ENCODE data around the gene DGLUCY.

The DGLUCY gene

DNA sequence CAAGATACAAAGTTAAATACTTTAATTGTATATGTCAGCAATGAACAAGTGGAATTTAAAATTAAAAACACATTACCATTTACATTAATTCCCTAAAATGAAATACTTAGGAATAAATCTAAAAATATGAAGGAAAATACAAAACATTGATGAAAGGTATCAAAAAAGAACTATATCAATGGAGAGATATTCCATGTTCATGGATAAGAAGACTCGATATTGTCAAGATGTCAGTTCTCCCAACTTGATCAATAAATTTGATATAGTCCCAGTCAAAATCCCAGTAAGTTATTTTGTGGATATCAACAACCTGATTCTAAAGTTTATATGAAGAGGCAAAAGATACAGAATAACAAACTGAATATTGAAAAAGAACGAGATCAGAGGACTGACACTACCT lies 97.1 kb downstream of the DGLUCY start:
- DNase-seq: no peak
- no peak overlapping the region for H3K56ac ChIP-seq (ENCODE audit: low read length)
- H3K79me1 ChIP-seq (ENCODE audit: low read length): no peaks in the 10 kb centered on the region
- H4K8ac ChIP-seq (ENCODE audit: low read depth, low read length): no peak overlapping the region
- H3K27me3 ChIP-seq (ENCODE audit: insufficient read depth, low read length, poor library complexity): no peaks in the 10 kb centered on the region
- no CpG with 5 or more reads among the region's 2 CpGs for WGBS (ENCODE audit: extremely low coverage, insufficient coverage, low lambda C conversion rate)
- no peak overlapping the region for H3K4me3 ChIP-seq (ENCODE audit: low read length)
- H3K4me1 ChIP-seq (ENCODE audit: control insufficient read depth, low read depth, low read length): no peaks in the 10 kb centered on the region
- H3K36me3 ChIP-seq (ENCODE audit: control insufficient read depth, insufficient read depth, low read length): no peaks in the 10 kb centered on the region
- no peak overlapping the region for H2AK5ac ChIP-seq (ENCODE audit: low read length)
- no peak overlapping the region for H3K9ac ChIP-seq (ENCODE audit: low read length)
- no peak overlapping the region for H2BK120ac ChIP-seq (ENCODE audit: low read depth, low read length)
- no peak overlapping the region for H2BK5ac ChIP-seq (ENCODE audit: low read length)
- H3K18ac ChIP-seq (ENCODE audit: low read length): no peak overlapping the region
- no peak overlapping the region for H2BK15ac ChIP-seq (replicated peaks; ENCODE audit: low read depth)
- H3K4ac ChIP-seq (ENCODE audit: low read depth, low read length): no peak overlapping the region
- H4K5ac ChIP-seq (ENCODE audit: low read length): no peak overlapping the region
- no peak overlapping the region for H3K27ac ChIP-seq (ENCODE audit: low read depth, low read length)
- H3K79me2 ChIP-seq (ENCODE audit: control insufficient read depth, insufficient read depth, low read length): no peaks in the 10 kb centered on the region
- no peak overlapping the region for H3K4me2 ChIP-seq (ENCODE audit: low read length)
- H3K23ac ChIP-seq (ENCODE audit: low read length): no peak overlapping the region

DNA sequence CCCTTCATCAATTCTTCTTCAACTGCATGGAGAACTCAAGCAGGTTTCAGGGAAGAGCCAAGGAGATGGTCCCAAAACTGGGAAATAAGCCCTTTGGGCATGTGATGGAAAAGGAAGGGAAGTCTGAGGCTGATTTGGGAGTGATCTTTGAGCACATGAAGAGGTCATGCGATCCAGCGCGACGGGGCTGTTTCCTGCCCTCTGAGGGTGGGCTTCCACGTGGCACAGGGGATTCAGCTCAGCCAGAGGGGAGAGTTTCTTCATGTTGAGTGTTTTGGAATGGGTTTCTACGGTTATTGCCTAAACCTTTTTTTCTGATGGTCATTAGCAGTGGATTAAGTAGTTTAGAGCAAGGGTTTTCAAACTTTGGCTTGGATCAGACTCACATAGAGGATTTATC lies 100.4 kb downstream of the DGLUCY start:
- Histone ChIP-seq H3K4me2 (ENCODE audit: low read length) (no peak overlapping the region), H3K27ac (ENCODE audit: low read depth, low read length) (no peak overlapping the region), H3K18ac (ENCODE audit: low read length) (no peak overlapping the region), H3K27me3 (ENCODE audit: insufficient read depth, low read length, poor library complexity) (no peaks in the 10 kb centered on the region), H3K79me1 (ENCODE audit: low read length) (no peaks in the 10 kb centered on the region), H3K36me3 (ENCODE audit: control insufficient read depth, insufficient read depth, low read length) (no peaks in the 10 kb centered on the region), H3K23ac (ENCODE audit: low read length) (no peak overlapping the region), H2AK5ac (ENCODE audit: low read length) (no peak overlapping the region), H2BK15ac (replicated peaks; ENCODE audit: low read depth) (no peak overlapping the region), H3K79me2 (ENCODE audit: control insufficient read depth, insufficient read depth, low read length) (no peaks in the 10 kb centered on the region), H3K56ac (ENCODE audit: low read length) (no peak overlapping the region), H4K8ac (ENCODE audit: low read depth, low read length) (no peak overlapping the region), H3K4me3 (ENCODE audit: low read length) (no peak overlapping the region), H3K9ac (ENCODE audit: low read length) (no peak overlapping the region), H3K4ac (ENCODE audit: low read depth, low read length) (no peak overlapping the region), H3K4me1 (ENCODE audit: control insufficient read depth, low read depth, low read length) (no peaks in the 10 kb centered on the region), H4K5ac (ENCODE audit: low read length) (no peak overlapping the region), H2BK5ac (ENCODE audit: low read length) (no peak overlapping the region), H2BK120ac (ENCODE audit: low read depth, low read length) (no peak overlapping the region)
- WGBS (ENCODE audit: extremely low coverage, insufficient coverage, low lambda C conversion rate): no CpG with 5 or more reads among the region's 6 CpGs
- DNase-seq: no peak

- Histone ChIP-seq H3K23ac (ENCODE audit: low read length) (no peak overlapping the region), H3K4ac (ENCODE audit: low read depth, low read length) (no peak overlapping the region), H4K8ac (ENCODE audit: low read depth, low read length) (no peak overlapping the region), H3K4me1 (ENCODE audit: control insufficient read depth, low read depth, low read length) (no peaks in the 10 kb centered on the region), H3K79me1 (ENCODE audit: low read length) (no peaks in the 10 kb centered on the region), H3K27ac (ENCODE audit: low read depth, low read length) (no peak overlapping the region), H3K18ac (ENCODE audit: low read length) (no peak overlapping the region), H3K56ac (ENCODE audit: low read length) (no peak overlapping the region), H2BK15ac (replicated peaks; ENCODE audit: low read depth) (no peak overlapping the region), H3K9ac (ENCODE audit: low read length) (no peak overlapping the region), H3K4me3 (ENCODE audit: low read length) (no peak overlapping the region), H2AK5ac (ENCODE audit: low read length) (no peak overlapping the region), H3K4me2 (ENCODE audit: low read length) (no peak overlapping the region), H3K36me3 (ENCODE audit: control insufficient read depth, insufficient read depth, low read length) (no peaks in the 10 kb centered on the region), H3K79me2 (ENCODE audit: control insufficient read depth, insufficient read depth, low read length) (no peaks in the 10 kb centered on the region), H2BK5ac (ENCODE audit: low read length) (no peak overlapping the region), H2BK120ac (ENCODE audit: low read depth, low read length) (no peak overlapping the region), H4K5ac (ENCODE audit: low read length) (no peak overlapping the region), H3K27me3 (ENCODE audit: insufficient read depth, low read length, poor library complexity) (no peaks in the 10 kb centered on the region)
- no peak for DNase-seq
- no CpG with 5 or more reads among the region's 10 CpGs for WGBS (ENCODE audit: extremely low coverage, insufficient coverage, low lambda C conversion rate)
Measured at GRCh38 chr14:91215381-91215780, 101.5 kb downstream of the DGLUCY start.

GRCh38 chr14:91216731-91217226 lies 102.9 kb downstream of the DGLUCY start:
- Histone ChIP-seq H3K9ac (ENCODE audit: low read length) (no peak overlapping the region), H2BK15ac (replicated peaks; ENCODE audit: low read depth) (no peak overlapping the region), H4K8ac (ENCODE audit: low read depth, low read length) (no peak overlapping the region), H3K4me2 (ENCODE audit: low read length) (no peak overlapping the region), H3K79me2 (ENCODE audit: control insufficient read depth, insufficient read depth, low read length) (no peaks in the 10 kb centered on the region), H3K23ac (ENCODE audit: low read length) (no peak overlapping the region), H4K5ac (ENCODE audit: low read length) (no peak overlapping the region), H2BK5ac (ENCODE audit: low read length) (no peak overlapping the region), H3K36me3 (ENCODE audit: control insufficient read depth, insufficient read depth, low read length) (no peaks in the 10 kb centered on the region), H3K56ac (ENCODE audit: low read length) (no peak overlapping the region), H2BK120ac (ENCODE audit: low read depth, low read length) (no peak overlapping the region), H3K4ac (ENCODE audit: low read depth, low read length) (no peak overlapping the region), H3K27me3 (ENCODE audit: insufficient read depth, low read length, poor library complexity) (no peaks in the 10 kb centered on the region), H3K4me1 (ENCODE audit: control insufficient read depth, low read depth, low read length) (no peaks in the 10 kb centered on the region), H3K18ac (ENCODE audit: low read length) (no peak overlapping the region), H3K79me1 (ENCODE audit: low read length) (no peaks in the 10 kb centered on the region), H3K4me3 (ENCODE audit: low read length) (no peak overlapping the region), H3K27ac (ENCODE audit: low read depth, low read length) (no peak overlapping the region), H2AK5ac (ENCODE audit: low read length) (no peak overlapping the region)
- no CpG with 5 or more reads among the region's 13 CpGs for WGBS (ENCODE audit: extremely low coverage, insufficient coverage, low lambda C conversion rate)
- no peak for DNase-seq

DNA sequence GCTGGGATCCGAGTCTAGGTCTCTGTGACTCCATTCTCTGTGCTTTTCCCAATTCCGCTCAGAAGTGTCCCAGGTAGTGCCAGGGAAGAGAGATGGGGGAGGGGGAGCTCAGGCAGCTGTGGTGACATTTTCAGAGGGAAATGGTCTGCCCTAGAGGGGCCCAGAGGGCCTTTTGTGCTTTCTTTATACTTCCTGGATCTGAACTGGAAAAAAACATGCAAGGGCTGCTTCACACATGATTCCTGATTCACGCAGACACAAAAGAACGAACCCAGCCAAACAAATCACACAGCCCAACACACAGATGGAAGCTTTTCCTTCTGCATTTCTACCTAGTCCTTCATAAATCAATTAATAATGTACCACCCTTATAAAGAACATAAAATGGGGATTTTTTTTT lies 104.1 kb downstream of the DGLUCY start:
- no CpG with 5 or more reads among the region's 4 CpGs for WGBS (ENCODE audit: extremely low coverage, insufficient coverage, low lambda C conversion rate)

More for the DNA sequence above, 104.1 kb downstream of the DGLUCY start:
- H3K4me1 ChIP-seq (ENCODE audit: control insufficient read depth, low read depth, low read length): no peaks in the 10 kb centered on the region
- no peak overlapping the region for H3K4me3 ChIP-seq (ENCODE audit: low read length)
- H4K5ac ChIP-seq (ENCODE audit: low read length): no peak overlapping the region
- H2BK15ac ChIP-seq (replicated peaks; ENCODE audit: low read depth): no peak overlapping the region
- no peak overlapping the region for H3K27ac ChIP-seq (ENCODE audit: low read depth, low read length)
- H3K79me1 ChIP-seq (ENCODE audit: low read length): no peaks in the 10 kb centered on the region
- no peaks in the 10 kb centered on the region for H3K79me2 ChIP-seq (ENCODE audit: control insufficient read depth, insufficient read depth, low read length)
- no peak overlapping the region for H3K18ac ChIP-seq (ENCODE audit: low read length)
- H3K4ac ChIP-seq (ENCODE audit: low read depth, low read length): no peak overlapping the region
- H2BK5ac ChIP-seq (ENCODE audit: low read length): no peak overlapping the region
- H2BK120ac ChIP-seq (ENCODE audit: low read depth, low read length): no peak overlapping the region
- no peaks in the 10 kb centered on the region for H3K36me3 ChIP-seq (ENCODE audit: control insufficient read depth, insufficient read depth, low read length)
- no peaks in the 10 kb centered on the region for H3K27me3 ChIP-seq (ENCODE audit: insufficient read depth, low read length, poor library complexity)
- no peak overlapping the region for H3K4me2 ChIP-seq (ENCODE audit: low read length)
- H3K56ac ChIP-seq (ENCODE audit: low read length): no peak overlapping the region
- no peak overlapping the region for H4K8ac ChIP-seq (ENCODE audit: low read depth, low read length)
- no peak overlapping the region for H3K23ac ChIP-seq (ENCODE audit: low read length)
- DNase-seq: no peak
- H2AK5ac ChIP-seq (ENCODE audit: low read length): no peak overlapping the region
- no peak overlapping the region for H3K9ac ChIP-seq (ENCODE audit: low read length)

All from mesendoderm (in vitro differentiated cells).